Stimulated activated CD4-positive, alpha-beta T cell treated with anti-CD3 and anti-CD28 coated beads, Interleukin-4, amount 100 ng/mL, for 24 hours (primary cell): Measurements from ENCODE around the gene KLF9.

Experiments
- DNase-seq: peaks from one replicate; pipeline ENCODE4 v3.0.0-alpha.2; 2020

KLF9 gene

GRCh38 chr9:70413799-70414775, at the start of gene KLF9:
KLF9 (minus strand) TSS chr9:70414657; CDS start chr9:70413363, 1,294 bp downstream.
- DNase-seq = peak; percentile 93

DNA sequence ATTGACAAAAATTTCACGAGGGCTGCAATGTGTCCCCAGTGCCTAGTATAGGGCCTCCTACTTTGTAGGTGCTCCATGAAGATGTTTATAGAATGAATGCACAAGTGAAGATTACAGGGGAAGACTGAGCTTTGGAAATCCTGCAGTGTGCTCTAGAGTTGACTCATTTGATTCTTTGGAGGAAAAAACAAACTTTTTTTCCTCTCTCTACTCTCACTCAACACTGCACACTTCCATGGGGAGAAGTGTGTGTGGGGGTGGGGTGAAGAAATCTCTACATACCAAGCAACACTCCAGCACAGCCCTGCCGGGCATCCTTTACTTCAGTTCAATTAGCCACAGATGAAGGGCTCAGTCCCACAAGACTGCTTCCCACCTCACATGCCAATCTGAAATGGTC, 49.4 kb upstream of the KLF9 start:
- no peak for DNase-seq

DNA sequence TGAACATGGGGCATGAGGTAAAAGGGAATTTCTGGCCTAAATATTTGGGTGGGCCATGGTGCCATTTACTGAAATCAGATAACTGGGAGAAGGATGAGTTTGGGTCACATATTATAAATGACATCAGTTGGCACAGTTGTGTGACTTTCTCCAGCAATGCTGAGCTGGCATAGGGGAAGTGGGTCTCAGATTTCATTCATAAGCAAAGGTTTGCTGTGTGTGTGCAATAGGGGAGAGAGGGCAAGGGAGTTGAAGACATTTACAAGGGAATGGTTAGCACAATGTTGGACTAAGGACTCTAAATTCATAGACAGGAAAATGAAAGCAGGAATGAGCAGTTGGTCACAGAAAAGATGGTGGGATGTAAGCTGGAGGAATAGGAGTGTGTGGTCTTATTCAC, 47.8 kb upstream of the KLF9 start:
- no peak for DNase-seq

DNA sequence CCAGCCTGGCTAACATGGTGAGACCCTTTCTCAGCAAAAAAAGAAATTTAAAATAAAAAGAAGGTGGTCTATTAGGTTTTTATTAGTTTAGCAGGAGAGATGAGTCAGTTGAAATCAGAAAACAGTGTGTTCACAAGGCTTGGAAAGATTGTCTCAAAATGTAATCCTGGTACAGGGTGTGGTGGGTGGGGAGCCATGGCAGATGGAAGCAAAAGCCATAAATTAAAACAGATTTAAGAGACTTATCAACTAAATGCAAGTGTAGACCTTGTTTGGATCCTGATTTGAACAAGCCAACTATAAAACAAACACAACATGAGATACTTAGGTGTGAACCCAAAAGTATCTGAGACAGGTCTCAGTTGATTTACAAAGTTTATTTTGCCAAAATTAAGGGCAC, 42.8 kb upstream of the KLF9 start:
- no peak for DNase-seq

GRCh38 chr9:70455993-70456704, 41.7 kb upstream of the KLF9 start:
- DNase-seq = no peak

DNA sequence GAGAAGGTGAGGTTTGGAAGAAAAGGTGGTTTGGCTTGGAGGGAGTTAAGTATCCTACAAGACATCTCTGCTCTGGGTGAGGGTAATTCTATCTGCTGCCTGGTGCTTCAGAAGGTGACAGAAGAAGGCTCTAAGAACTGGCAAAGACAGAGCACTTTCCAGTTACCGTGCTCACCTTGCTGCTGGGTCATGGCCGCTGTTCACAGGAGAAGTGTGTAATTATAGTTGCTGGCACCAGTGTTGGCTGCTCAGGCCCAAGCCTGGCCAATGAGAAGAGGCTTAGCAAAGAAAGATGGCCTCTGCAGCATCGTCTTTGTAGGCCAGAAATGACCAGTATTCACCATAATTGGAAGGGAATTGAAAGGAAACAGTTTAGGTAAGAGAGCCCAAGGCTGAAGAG, 37.9 kb upstream of the KLF9 start:
- no peak for DNase-seq

DNA sequence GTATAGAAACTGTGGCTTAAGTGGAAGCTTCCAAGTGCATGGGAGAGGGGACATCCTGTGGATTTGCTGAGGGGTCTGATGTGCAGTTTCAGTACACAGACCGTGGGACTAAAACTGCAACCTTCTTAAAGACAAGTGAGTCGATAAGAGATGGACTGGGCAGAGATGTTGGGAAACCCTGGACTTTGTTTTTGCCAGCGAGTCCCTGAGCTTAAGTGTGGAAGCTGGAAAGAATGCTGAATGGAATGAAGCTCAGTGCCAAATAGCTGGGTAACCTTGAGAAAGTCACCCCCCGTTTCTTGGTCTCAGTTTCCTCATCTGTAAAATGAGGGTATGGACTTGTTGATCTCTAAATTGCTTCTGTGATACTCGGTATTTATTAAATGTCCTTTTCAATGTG, 37.3 kb upstream of the KLF9 start:
- DNase-seq = no peak

DNA sequence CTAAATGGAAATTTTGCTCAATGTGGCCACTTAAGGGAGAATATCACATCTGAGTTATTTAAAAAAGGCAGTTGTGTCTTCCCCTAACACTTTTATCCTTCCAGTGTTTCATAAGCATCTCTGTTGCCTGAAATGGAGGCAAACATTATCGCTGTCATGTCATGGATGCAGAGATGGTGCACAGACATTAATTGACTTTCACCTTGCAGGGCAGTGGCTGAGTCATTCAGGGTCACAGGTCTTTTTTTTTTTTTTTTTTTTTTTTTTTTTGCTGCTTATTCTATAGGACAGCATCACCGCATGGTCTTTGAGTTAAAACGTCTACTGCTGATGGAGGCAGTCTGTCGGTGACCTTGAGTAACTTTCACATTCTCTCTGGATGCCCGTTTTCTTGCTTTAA, 36.3 kb upstream of the KLF9 start:
- DNase-seq = no peak

- DNase-seq = no peak
Observed at GRCh38 chr9:70449461-70449860, 35.0 kb upstream of the KLF9 start.

DNA sequence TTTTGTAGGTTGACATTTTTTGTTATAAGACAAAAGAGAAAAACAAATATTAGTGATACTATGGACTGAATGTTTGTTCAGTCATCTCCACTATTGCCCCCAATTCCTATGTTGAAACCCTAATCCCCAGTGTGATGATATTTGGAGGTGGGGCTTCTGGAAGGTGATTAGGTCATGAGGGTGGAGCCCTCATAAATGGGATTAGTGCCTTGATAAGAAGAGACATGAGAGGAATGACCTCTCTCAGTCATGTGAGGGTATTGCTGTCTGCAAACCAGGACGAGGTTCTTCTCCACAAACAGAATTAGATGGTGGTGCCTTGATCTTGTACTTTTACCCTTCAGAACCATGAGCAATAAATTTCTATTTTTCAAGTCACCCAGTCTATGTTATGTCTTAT, 34.5 kb upstream of the KLF9 start:
- DNase-seq = no peak

GRCh38 chr9:70444904-70445303, 30.4 kb upstream of the KLF9 start:
- DNase-seq = no peak

- DNase-seq = no peak
Observed at GRCh38 chr9:70442328-70442848, 27.9 kb upstream of the KLF9 start.

- no peak for DNase-seq
Observed at GRCh38 chr9:70441622-70442021, 27.2 kb upstream of the KLF9 start.

- no peak for DNase-seq
Observed at GRCh38 chr9:70439991-70440706, 25.7 kb upstream of the KLF9 start.

- DNase-seq = no peak
Observed at GRCh38 chr9:70438341-70438928, 24.0 kb upstream of the KLF9 start.

GRCh38 chr9:70435948-70436347, 21.5 kb upstream of the KLF9 start:
- no peak for DNase-seq

GRCh38 chr9:70429899-70430298, 15.4 kb upstream of the KLF9 start:
- no peak for DNase-seq

DNA sequence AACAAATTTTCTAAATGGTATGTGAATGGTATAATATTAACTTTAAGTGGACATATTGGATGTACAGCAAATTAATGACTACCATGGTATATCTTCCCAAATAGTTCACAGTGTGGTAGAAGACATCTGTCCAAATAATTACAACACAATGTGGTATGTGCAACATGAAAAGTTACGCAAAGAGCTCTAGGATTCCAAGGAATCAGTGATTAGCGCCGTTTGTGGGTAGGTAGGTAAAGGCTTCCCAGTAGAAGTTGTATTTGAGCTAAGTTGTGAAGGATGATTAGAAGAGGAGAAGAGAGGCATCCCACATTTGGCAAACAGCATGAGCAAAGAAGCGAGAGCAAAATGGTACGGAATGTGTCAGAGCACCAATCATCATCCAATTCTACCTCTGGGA, 14.3 kb upstream of the KLF9 start:
- DNase-seq = no peak

DNA sequence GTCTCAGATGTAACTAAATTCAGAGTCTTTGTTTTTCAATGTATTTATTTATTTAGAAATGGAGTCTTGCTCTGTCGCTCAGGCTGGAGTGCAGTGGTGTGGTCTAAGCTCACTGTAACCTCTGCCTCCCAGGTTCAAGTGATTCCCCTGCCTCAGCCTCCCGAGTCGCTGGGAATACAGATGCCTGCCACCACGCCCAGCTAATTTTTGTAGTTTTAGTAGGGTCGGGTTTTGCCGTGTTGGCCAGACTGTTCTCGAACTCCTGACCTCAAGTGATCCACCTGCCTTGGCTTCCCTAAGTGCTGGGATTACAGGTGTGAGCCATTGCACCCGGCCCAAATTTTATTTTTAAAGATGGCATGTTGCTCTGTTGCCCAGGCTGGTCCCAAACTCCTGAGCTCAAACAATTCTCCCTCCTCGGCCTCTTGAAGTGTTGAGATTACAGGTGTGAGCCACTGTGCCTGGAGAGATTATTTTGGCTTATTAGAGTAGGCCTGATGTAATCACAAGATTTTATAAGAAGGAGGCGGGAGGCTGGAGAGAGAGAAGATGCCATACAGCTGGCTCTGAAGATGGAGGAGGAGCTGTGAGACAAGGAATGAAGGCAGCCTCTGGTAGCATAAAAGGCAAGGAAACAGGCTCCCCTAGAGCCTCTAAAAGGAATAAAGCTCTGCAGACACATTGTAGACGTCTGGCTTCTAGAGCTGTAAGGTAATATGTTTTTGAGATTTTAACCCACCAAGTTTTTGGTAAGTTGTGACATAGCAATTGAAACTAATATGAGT, 12.9 kb upstream of the KLF9 start:
- DNase-seq = no peak

DNA sequence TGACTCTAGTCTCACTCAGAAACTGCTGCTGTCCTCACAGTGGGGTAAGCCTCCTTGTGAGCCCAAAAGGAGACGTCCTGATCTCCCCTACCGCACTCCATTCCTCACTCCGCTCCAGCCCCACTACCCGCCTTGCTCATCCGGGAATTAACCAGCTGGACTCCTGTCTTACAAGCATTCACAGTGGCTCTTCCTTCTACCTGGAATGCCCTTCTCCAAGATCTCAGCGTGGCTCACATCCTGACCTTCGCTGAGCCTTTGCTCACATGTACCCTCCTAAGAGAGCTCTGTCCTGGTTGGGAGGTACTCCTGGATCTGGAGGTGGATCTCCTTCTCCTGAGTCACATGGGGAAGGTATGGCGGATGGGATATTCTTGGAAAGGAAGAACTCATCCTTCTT, 10.7 kb upstream of the KLF9 start:
- no peak for DNase-seq

GRCh38 chr9:70422371-70423043, 8.1 kb upstream of the KLF9 start:
- no peak for DNase-seq
